Esophagus squamous epithelium (tissue), 4 donors: ENCODE measurements around the gene CD4.

Source experiments
- POLR2A ChIP-seq, 4 donors: fragments of 450-650 bp; IDR thresholded peaks; one replicate each; pipeline ENCODE4 v1.6.1; 2017; ENCODE audit warnings: antibody characterized with exemption in 4 of 4, mild to moderate bottlenecking in 4 of 4, moderate library complexity in 3 of 4
- TF ChIP-seq, protein P1 (sequence below), 6 experiments: fragments of 450-650 bp in 4 of 6; fragments of 200-600 bp in 2 of 6; sonication (generic) in 2 of 6; IDR thresholded peaks; one replicate each; pipeline ENCODE4 v1.5.1; 2016 to 2019; ENCODE audit warnings: antibody characterized with exemption in 6 of 6, mild to moderate bottlenecking in 4 of 6, moderate library complexity in 4 of 6

DNA sequence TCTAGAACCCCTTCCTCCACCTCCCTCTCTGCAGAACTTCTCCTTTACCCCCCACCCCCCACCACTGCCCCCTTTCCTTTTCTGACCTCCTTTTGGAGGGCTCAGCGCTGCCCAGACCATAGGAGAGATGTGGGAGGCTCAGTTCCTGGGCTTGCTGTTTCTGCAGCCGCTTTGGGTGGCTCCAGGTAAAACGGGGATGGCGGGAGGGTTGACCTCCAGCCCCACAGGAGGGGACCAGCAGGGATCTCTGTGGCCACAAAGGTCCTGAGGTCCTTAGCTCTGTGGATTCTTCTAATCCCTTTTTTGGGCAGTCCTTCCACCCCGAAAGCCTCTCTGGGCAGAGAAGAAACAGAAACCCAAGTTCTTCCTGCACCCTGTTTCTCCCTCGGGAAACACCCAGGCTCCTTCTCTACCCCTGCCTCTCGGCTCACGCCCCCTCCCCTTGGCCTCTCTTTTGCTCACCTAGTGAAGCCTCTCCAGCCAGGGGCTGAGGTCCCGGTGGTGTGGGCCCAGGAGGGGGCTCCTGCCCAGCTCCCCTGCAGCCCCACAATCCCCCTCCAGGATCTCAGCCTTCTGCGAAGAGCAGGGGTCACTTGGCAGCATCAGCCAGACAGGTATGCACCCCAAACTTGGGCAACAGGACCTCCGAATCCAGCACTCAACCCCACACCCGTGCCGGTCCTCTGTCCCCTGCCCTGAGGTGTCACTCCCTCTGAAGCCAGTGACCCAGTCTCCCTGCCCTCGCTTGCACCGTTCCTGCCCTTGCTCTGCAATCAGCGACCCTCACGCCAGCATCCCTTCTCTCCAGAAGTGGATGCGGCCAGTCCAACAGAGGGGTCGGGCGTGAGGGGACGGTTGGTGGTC lies 16.4 kb upstream of the CD4 start:
- TF ChIP-seq, protein P1, sequence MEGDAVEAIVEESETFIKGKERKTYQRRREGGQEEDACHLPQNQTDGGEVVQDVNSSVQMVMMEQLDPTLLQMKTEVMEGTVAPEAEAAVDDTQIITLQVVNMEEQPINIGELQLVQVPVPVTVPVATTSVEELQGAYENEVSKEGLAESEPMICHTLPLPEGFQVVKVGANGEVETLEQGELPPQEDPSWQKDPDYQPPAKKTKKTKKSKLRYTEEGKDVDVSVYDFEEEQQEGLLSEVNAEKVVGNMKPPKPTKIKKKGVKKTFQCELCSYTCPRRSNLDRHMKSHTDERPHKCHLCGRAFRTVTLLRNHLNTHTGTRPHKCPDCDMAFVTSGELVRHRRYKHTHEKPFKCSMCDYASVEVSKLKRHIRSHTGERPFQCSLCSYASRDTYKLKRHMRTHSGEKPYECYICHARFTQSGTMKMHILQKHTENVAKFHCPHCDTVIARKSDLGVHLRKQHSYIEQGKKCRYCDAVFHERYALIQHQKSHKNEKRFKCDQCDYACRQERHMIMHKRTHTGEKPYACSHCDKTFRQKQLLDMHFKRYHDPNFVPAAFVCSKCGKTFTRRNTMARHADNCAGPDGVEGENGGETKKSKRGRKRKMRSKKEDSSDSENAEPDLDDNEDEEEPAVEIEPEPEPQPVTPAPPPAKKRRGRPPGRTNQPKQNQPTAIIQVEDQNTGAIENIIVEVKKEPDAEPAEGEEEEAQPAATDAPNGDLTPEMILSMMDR (IDR thresholded peaks at IDR 0.05), result no peak
- no peak for TF ChIP-seq POLR2A (IDR thresholded peaks at IDR 0.05)
